OCI-LY7 (cell line): ENCODE results near the gene DZIP1. TPM values are rescaled to one million over a fixed set of nuclear protein-coding genes. Genes with fewer than 3 reads are reported as not detected.
"Not testable (repeated sequence)": the region's sequence is repeated elsewhere in the genome, so short reads cannot be mapped to it uniquely, and the experiment has no call there.

Source experiments
- BruUV-seq: library from RNA; stranded (reverse); fragments of 400-500 nt; replicated peaks from 2 replicates; lab custom pipeline; 2021; lab: Mats Ljungman, UMichigan
- CTCF ChIA-PET: fragments of 300-600 bp; sonication (Branson Sonifier 250); formaldehyde crosslinking; loops from one replicate; lab custom pipeline; 2022; ENCODE audit warnings: antibody characterized with exemption; ENCODE audit not compliant: unreplicated experiment; lab: Charles Lee
- POLR2A ChIA-PET: fragments of 300-600 bp; sonication (Branson Sonifier 250); formaldehyde crosslinking; loops from one replicate; lab custom pipeline; 2022; ENCODE audit warnings: antibody characterized with exemption; lab: Charles Lee
- DNase-seq: peaks from one replicate; pipeline ENCODE4 v3.0.0-alpha.2; 2015; ENCODE audit warnings: low spot score
- H2AFZ ChIP-seq: fragments of 200-600 bp; sonication (generic), shearing (Covaris generic); 2 replicates; pipeline ENCODE4 v1.6.1; 2014; ENCODE audit warnings: mild to moderate bottlenecking, antibody characterized with exemption, low read length, moderate library complexity
- H3K27ac ChIP-seq: fragments of 200-600 bp; sonication (generic); 2 replicates; pipeline ENCODE4 v1.5.1; 2014; ENCODE audit warnings: mixed run types, low read depth, mild to moderate bottlenecking, moderate library complexity, low read length, inconsistent platforms; ENCODE audit not compliant: poor library complexity, severe bottlenecking
- H3K36me3 ChIP-seq: fragments of 200-600 bp; sonication (generic); 2 replicates; pipeline ENCODE4 v1.6.1; 2014; ENCODE audit warnings: mild to moderate bottlenecking, antibody characterized with exemption, low read length, moderate library complexity, mixed read lengths; ENCODE audit not compliant: insufficient read depth
- H3K4me1 ChIP-seq: fragments of 200-600 bp; sonication (generic); 2 replicates; pipeline ENCODE4 v1.5.1; 2014; ENCODE audit warnings: mild to moderate bottlenecking, low read length; ENCODE audit not compliant: insufficient read depth, poor library complexity, severe bottlenecking
- H3K4me2 ChIP-seq: fragments of 200-600 bp; sonication (generic); 2 replicates; pipeline ENCODE4 v1.6.1; 2014; ENCODE audit warnings: mild to moderate bottlenecking, low read length
- H3K4me3 ChIP-seq: fragments of 200-600 bp; sonication (generic); 2 replicates; pipeline ENCODE4 v1.5.1; 2014; ENCODE audit warnings: mild to moderate bottlenecking, low read depth, low read length; ENCODE audit not compliant: poor library complexity, severe bottlenecking
- H3K79me2 ChIP-seq: fragments of 200-600 bp; sonication (generic); 2 replicates; pipeline ENCODE4 v1.6.1; 2016; ENCODE audit warnings: low read depth, mild to moderate bottlenecking, low read length, moderate library complexity, mixed read lengths; ENCODE audit not compliant: insufficient read depth
- H3K9me2 ChIP-seq: fragments of 200-600 bp; sonication (generic); 2 replicates; pipeline ENCODE4 v1.6.1; 2016; ENCODE audit warnings: mild to moderate bottlenecking, low read length, mixed read lengths; ENCODE audit not compliant: insufficient read depth
- H3K9me3 ChIP-seq: fragments of 200-600 bp; sonication (generic); 2 replicates; pipeline ENCODE4 v1.6.1; 2014; ENCODE audit warnings: mild to moderate bottlenecking, mixed run types, low read length, mixed read lengths
- H4K20me1 ChIP-seq: fragments of 200-600 bp; sonication (generic); 2 replicates; pipeline ENCODE4 v1.6.1; 2014; ENCODE audit warnings: mild to moderate bottlenecking, antibody characterized with exemption, low read length, moderate library complexity, mixed read lengths; ENCODE audit not compliant: insufficient read depth
- EZH2phosphoT487 ChIP-seq: fragments of 200-600 bp; sonication (generic); IDR thresholded peaks from 2 replicates; pipeline ENCODE4 v1.6.1; 2018; ENCODE audit warnings: low read depth, borderline replicate concordance, mild to moderate bottlenecking, mixed run types, antibody characterized with exemption, low read length, moderate library complexity, mixed read lengths
- intact Hi-C: fragments of 100-400 bp; cut with micrococcal nuclease; formaldehyde crosslinking; loops from one replicate; pipeline ENCODE4 v1.10.0; 2022; ENCODE audit not compliant: unreplicated experiment
- total RNA-seq, 2 experiments: library from RNA; depleted of rRNA in 1 of 2; stranded (reverse); fragments of >200 nt in 1 of 2; shearing (Covaris generic) in 1 of 2; gene quantifications; 2 replicates each; pipeline ENCODE4 v1.2.3, GENCODE V29; 2014 to 2022
- TF ChIP-seq, protein P1 (sequence below): fragments of 200-600 bp; sonication (generic); conservative IDR thresholded peaks from 2 replicates; pipeline ENCODE4 v1.5.1; 2014; ENCODE audit warnings: mild to moderate bottlenecking, antibody characterized with exemption, low read length, moderate library complexity, mixed read lengths

The DZIP1 gene
- total RNA-seq, 2 experiments from 2014 or later: not detected

DNA sequence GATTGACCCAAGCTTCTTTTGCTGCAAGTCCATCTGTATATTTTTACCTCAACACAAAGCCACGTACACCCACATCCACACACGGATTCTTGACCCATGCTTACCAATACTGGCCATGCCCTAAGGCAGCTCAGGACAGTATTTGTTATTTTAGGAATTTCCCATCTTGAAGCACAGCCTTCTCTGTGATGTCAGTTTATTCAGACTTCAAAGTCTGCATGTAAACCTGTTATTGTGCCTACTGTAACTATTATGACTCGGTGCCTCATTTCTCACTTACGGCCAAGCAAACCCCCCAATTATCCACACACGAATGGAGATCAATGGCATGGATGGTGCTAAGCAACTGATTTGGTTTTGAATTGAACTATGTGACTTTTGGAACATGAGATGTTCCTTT, 74.5 kb downstream of the DZIP1 start:
- intact Hi-C loops: no loop called here
- Histone ChIP-seq H4K20me1 (no peaks in the 10 kb centered on the region), H3K4me1 (no peaks in the 10 kb centered on the region), H3K4me2 (no peak overlapping the region), H3K79me2 (no peaks in the 10 kb centered on the region), H3K36me3 (no peaks in the 10 kb centered on the region), H2AFZ (no peak overlapping the region), H3K9me2 (no peaks in the 10 kb centered on the region), H3K27ac (no peak overlapping the region), H3K4me3 (no peak overlapping the region), H3K9me3 (no peaks in the 10 kb centered on the region)
- ChIA-PET CTCF (no interaction called here), POLR2A (no interaction called here)
- DNase-seq: no peak
- no TSS peak for BruUV-seq
- TF ChIP-seq, protein P1, sequence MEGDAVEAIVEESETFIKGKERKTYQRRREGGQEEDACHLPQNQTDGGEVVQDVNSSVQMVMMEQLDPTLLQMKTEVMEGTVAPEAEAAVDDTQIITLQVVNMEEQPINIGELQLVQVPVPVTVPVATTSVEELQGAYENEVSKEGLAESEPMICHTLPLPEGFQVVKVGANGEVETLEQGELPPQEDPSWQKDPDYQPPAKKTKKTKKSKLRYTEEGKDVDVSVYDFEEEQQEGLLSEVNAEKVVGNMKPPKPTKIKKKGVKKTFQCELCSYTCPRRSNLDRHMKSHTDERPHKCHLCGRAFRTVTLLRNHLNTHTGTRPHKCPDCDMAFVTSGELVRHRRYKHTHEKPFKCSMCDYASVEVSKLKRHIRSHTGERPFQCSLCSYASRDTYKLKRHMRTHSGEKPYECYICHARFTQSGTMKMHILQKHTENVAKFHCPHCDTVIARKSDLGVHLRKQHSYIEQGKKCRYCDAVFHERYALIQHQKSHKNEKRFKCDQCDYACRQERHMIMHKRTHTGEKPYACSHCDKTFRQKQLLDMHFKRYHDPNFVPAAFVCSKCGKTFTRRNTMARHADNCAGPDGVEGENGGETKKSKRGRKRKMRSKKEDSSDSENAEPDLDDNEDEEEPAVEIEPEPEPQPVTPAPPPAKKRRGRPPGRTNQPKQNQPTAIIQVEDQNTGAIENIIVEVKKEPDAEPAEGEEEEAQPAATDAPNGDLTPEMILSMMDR: no peak
- no peak for TF ChIP-seq EZH2phosphoT487

DNA sequence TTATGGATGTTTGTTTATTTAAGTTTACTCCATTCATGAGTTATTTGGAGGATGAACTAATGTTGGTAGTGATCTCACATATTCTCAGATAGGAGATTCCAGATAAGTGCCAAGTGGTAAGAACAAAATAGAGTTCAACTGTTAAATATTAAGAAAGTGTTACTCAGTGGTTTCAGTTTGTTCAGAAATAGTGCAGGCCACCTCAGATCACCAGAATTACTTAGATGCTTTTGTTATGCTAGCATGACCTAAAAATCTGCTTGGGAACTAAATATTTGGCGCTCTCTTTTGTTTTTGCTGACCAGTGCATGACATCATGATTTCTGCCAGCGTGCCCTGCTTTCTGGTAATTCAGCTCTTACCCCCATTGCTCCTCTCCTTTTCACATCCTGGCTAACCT, 76.4 kb downstream of the DZIP1 start:
- Histone ChIP-seq H2AFZ (no peak overlapping the region), H3K9me3 (no peaks in the 10 kb centered on the region), H3K4me3 (no peak overlapping the region), H3K4me2 (no peak overlapping the region), H3K79me2 (no peaks in the 10 kb centered on the region), H3K4me1 (no peaks in the 10 kb centered on the region), H3K9me2 (no peaks in the 10 kb centered on the region), H3K27ac (no peak overlapping the region), H3K36me3 (no peaks in the 10 kb centered on the region), H4K20me1 (no peaks in the 10 kb centered on the region)
- ChIA-PET POLR2A (no interaction called here), CTCF (no interaction called here)
- DNase-seq: no peak
- BruUV-seq: no TSS peak
- TF ChIP-seq, protein P1: no peak
- no peak for TF ChIP-seq EZH2phosphoT487
- intact Hi-C loops: no loop called here

DNA sequence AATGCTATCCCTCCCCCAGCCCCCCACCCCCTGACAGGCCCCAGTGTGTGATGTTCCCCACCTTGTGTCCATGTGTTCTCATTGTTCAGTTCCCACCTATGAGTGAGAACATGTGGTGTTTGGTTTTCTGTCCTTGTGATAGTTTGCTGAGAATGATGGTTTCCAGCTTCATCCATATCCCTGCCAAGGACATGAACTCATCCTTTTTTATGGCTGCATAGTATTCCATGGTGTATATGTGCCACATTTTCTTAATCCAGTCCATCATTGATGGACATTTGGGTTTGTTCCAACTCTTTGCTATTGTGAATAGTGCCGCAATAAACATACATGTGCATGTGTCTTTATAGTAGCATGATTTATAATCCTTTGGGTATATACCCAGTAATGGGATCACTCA, 78.7 kb downstream of the DZIP1 start:
- POLR2A ChIA-PET, H2AFZ ChIP-seq, DNase-seq, H3K9me2 ChIP-seq, H3K4me1 ChIP-seq, H3K4me2 ChIP-seq, H3K36me3 ChIP-seq, H3K4me3 ChIP-seq, H3K9me3 ChIP-seq, H3K79me2 ChIP-seq, CTCF ChIA-PET, BruUV-seq, H3K27ac ChIP-seq, H4K20me1 ChIP-seq, intact Hi-C loops: not testable (repeated sequence)
